HEK293T (cell line): ENCODE measurements around the gene OR5AP2.

Experiments
- ARNT ChIP-seq: fragments of 450-650 bp; IDR thresholded peaks from 2 replicates; pipeline ENCODE4 v1.6.1; 2017; ENCODE audit warnings: mild to moderate bottlenecking
- SP1 ChIP-seq: fragments of 450-650 bp; IDR thresholded peaks from 2 replicates; pipeline ENCODE4 v1.6.1; 2017

GRCh38 chr11:56659755-56660154 is 17.5 kb upstream of the OR5AP2 start:
- TF ChIP-seq ARNT = no peak
- TF ChIP-seq SP1 = no peak
